Vagina (tissue), 2 donors: Measurements from ENCODE around the gene LIF. TPM values are rescaled to one million over a fixed set of nuclear protein-coding genes. Genes with fewer than 3 reads are reported as not detected.

Source experiments
- DNase-seq, 2 donors: peaks; one replicate each; pipeline ENCODE4 v3.0.0-alpha.2; 2017; ENCODE audit errors: extremely low spot score in 2 of 2
- H3K27ac ChIP-seq: fragments of 200-600 bp; sonication (generic); one replicate; pipeline ENCODE4 v1.5.1; 2019
- H3K27me3 ChIP-seq: fragments of 200-600 bp; sonication (generic); one replicate; pipeline ENCODE4 v1.5.1; 2019
- H3K36me3 ChIP-seq, 2 donors: fragments of 200-600 bp; sonication (generic); one replicate each; pipeline ENCODE4 v1.5.1; 2017 to 2019
- H3K4me1 ChIP-seq: fragments of 200-600 bp; sonication (generic); one replicate; pipeline ENCODE4 v1.5.1; 2019
- H3K4me3 ChIP-seq, 2 donors: fragments of 200-600 bp; sonication (generic); 1 replicate in 1 of 2; 2 replicates in 1 of 2; pipeline ENCODE4 v1.5.1; 2016 to 2019
- H3K9me3 ChIP-seq: fragments of 200-600 bp; sonication (generic); one replicate; pipeline ENCODE4 v1.5.1; 2019
- POLR2A ChIP-seq, 2 donors: fragments of 450-650 bp; IDR thresholded peaks; one replicate each; pipeline ENCODE4 v1.6.1; 2017; ENCODE audit warnings: antibody characterized with exemption in 2 of 2, mild to moderate bottlenecking in 2 of 2, moderate library complexity in 2 of 2
- POLR2AphosphoS5 ChIP-seq, 2 donors: sonication (generic); formaldehyde crosslinking; IDR thresholded peaks; one replicate each; pipeline ENCODE4 v1.9.0; 2017; ENCODE audit warnings: antibody characterized with exemption in 2 of 2, mild to moderate bottlenecking in 2 of 2, low read depth in 1 of 2; ENCODE audit not compliant: insufficient read depth in 1 of 2
- intact Hi-C: fragments of 100-400 bp; cut with DNase I; formaldehyde crosslinking; loops from one replicate; pipeline ENCODE4 v1.15.1; 2023
- total RNA-seq: library from RNA; depleted of rRNA; stranded (reverse); fragments of >200 nt; gene quantifications from one replicate; pipeline ENCODE4 v1.2.3, GENCODE V29; 2016
- TF ChIP-seq, protein P1 (sequence below), 3 experiments: fragments of 450-650 bp in 2 of 3; fragments of 200-600 bp in 1 of 3; sonication (generic) in 1 of 3; IDR thresholded peaks; one replicate each; pipeline ENCODE4 v1.5.1; 2017 to 2019; ENCODE audit warnings: antibody characterized with exemption in 3 of 3, mild to moderate bottlenecking in 2 of 3, moderate library complexity in 2 of 3

Gene LIF
- total RNA-seq, 1 donor from 2014 or later = 0.49 TPM

- no peaks in the 10 kb centered on the region for H3K27me3 ChIP-seq
- H3K27ac ChIP-seq = no peak overlapping the region
- no peaks in the 10 kb centered on the region for H3K9me3 ChIP-seq
- H3K36me3 ChIP-seq = peaks cover 0 to 6% of the 10 kb centered on the region in 2 donors
- H3K4me3 ChIP-seq = no peak overlapping the region
- TF ChIP-seq POLR2A (IDR thresholded peaks at IDR 0.05) (no peak), POLR2AphosphoS5 (IDR thresholded peaks at IDR 0.05; ENCODE audit: insufficient read depth in 1 of 2, low read depth in 1 of 2) (no peak)
- TF ChIP-seq, protein P1, sequence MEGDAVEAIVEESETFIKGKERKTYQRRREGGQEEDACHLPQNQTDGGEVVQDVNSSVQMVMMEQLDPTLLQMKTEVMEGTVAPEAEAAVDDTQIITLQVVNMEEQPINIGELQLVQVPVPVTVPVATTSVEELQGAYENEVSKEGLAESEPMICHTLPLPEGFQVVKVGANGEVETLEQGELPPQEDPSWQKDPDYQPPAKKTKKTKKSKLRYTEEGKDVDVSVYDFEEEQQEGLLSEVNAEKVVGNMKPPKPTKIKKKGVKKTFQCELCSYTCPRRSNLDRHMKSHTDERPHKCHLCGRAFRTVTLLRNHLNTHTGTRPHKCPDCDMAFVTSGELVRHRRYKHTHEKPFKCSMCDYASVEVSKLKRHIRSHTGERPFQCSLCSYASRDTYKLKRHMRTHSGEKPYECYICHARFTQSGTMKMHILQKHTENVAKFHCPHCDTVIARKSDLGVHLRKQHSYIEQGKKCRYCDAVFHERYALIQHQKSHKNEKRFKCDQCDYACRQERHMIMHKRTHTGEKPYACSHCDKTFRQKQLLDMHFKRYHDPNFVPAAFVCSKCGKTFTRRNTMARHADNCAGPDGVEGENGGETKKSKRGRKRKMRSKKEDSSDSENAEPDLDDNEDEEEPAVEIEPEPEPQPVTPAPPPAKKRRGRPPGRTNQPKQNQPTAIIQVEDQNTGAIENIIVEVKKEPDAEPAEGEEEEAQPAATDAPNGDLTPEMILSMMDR (IDR thresholded peaks at IDR 0.05) = no peak
- intact Hi-C loops = loop anchor here (10.0 kb wide), 1 partner anchor 75 kb away; the partner anchor contains the start of genes CCDC157 and SF3A1
- H3K4me1 ChIP-seq = peaks cover 36% of the 10 kb centered on the region
- no peak for DNase-seq
Measured at GRCh38 chr22:30279932-30280331, 33.4 kb upstream of the LIF start.

GRCh38 chr22:30279046-30279788 is 32.7 kb upstream of the LIF start:
- H3K4me1 ChIP-seq = peaks cover 36% of the 10 kb centered on the region
- intact Hi-C loops = no loop called here
- H3K4me3 ChIP-seq = no peak overlapping the region
- H3K27ac ChIP-seq = no peak overlapping the region
- no peak for DNase-seq
- H3K9me3 ChIP-seq = no peaks in the 10 kb centered on the region
- H3K27me3 ChIP-seq = no peaks in the 10 kb centered on the region
- no peak for TF ChIP-seq POLR2A (IDR thresholded peaks at IDR 0.05)
- TF ChIP-seq POLR2AphosphoS5 (IDR thresholded peaks at IDR 0.05; ENCODE audit: insufficient read depth in 1 of 2, low read depth in 1 of 2) = peak in 1 of 2 donors; percentile 30
- TF ChIP-seq, protein P1 (IDR thresholded peaks at IDR 0.05) = no peak
- no peaks in the 10 kb centered on the region for H3K36me3 ChIP-seq

DNA sequence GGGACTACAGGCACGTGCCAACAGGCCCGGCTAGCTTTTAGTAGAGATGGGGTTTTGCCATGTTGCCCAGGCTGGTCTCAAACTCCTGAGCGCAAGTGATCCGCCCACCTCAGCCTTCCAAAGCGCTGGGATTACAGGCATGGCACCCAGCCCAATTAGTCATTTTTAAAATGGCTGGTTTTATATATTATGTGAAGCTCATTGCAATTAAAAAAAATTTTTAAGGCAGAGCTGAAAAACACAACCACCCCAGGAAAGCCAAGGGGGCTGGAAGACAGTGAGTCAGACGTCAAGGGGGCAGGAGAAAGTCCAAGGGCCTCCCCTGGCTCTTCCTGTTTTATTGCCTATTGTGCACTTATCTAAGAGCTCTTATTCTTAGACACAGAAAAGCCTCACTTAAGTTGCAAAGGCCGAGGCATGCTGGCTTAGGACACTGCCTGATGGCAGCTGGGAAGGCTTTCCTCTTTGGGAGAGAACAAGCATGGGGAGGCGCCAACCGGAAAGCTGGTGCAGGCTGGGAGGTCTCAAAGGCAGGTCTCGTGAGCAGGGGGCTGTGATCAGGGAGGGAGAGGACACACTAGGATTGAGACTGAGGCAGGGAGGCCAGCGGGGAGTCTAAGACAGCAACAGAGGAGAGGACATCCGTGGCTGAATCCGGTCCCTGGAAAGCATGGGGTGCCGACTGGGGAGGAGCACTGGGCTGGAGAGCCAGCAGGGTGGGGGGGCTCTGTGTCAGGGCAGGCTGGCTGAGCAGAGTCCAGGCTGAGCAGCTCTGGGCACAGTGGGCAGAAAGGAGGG is 31.2 kb upstream of the LIF start:
- Histone ChIP-seq H3K4me3 (no peak overlapping the region), H3K4me1 (peaks cover 36% of the 10 kb centered on the region), H3K9me3 (no peaks in the 10 kb centered on the region), H3K27ac (peak overlapping the region; percentile 55), H3K27me3 (no peaks in the 10 kb centered on the region), H3K36me3 (no peaks in the 10 kb centered on the region)
- intact Hi-C loops = no loop called here
- DNase-seq = no peak
- TF ChIP-seq POLR2A (IDR thresholded peaks at IDR 0.05) = no peak
- TF ChIP-seq POLR2AphosphoS5 (IDR thresholded peaks at IDR 0.05; ENCODE audit: insufficient read depth in 1 of 2, low read depth in 1 of 2) = peak; percentile 22 to 57
- TF ChIP-seq, protein P1 (IDR thresholded peaks at IDR 0.05) = no peak

DNA sequence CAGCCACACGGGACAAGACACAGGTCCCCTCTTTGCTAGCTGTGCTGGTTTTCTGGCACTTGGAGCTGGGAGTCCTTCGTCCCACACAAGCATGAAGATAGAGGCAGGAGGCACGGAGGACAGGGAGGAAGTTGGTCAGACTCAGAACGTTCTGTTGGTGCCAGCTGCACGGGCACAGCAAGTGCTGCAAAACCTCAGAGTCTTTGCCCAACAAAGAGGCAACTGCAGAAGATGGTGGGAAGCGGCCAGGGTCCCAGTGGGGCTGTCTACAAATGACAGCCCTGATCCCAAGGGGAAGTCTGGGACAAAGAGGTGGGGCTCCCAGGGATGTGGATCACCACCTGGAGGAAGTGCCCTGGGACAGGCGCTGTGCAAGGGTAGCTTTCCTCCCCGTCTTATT is 29.5 kb upstream of the LIF start:
- peaks cover 36% of the 10 kb centered on the region for H3K4me1 ChIP-seq
- DNase-seq = no peak
- TF ChIP-seq POLR2A (IDR thresholded peaks at IDR 0.05) (no peak), POLR2AphosphoS5 (IDR thresholded peaks at IDR 0.05; ENCODE audit: insufficient read depth in 1 of 2, low read depth in 1 of 2) (no peak)
- TF ChIP-seq, protein P1 (IDR thresholded peaks at IDR 0.05) = no peak
- no peak overlapping the region for H3K27ac ChIP-seq
- H3K9me3 ChIP-seq = no peaks in the 10 kb centered on the region
- intact Hi-C loops = no loop called here
- H3K4me3 ChIP-seq = no peak overlapping the region
- H3K36me3 ChIP-seq = no peaks in the 10 kb centered on the region
- no peaks in the 10 kb centered on the region for H3K27me3 ChIP-seq
